Measurements from ENCODE around the gene OXSR1.
A peak's percentile ranks its signal among the peaks of the same experiment; 100 is the strongest.

The OXSR1 gene

DNA sequence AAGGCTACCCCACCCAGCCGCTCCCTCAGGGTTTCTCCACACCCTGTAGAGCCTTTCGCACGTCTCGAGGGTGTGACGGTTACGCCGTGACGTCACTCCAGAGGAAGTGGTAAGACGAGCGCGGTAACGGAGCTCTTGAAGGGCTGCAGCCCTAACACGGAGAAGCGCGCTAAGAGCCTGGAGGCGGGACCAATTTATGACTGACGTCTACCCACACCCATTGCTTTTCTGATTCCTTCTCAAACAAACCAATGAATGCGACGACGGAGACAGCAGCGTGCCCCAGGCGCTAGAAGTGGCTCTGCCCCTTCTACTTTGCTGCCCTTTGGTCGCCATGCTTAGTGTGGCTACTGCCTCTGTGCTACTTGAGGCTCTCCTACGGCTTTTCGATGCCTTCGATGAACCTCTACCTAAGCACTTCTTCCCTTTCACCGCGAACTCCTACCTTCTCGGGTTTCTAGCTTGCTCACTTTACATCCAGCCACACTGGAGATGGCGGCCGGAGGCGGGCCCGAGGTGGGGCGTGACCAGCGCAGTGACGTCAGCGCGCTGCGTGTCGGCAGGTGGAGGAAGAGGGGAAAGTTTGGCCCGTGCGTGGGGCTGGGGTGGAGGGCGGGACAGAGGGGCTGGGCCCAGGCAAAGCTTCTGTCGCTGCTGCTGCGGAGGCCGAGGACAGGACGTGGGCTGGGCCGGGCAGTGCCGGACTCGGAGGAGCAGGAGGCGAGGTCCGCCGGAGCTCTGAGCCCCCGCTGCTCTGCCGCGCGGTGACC lies at the start of gene OXSR1:
TSS of gene OXSR1 (plus strand) at position 586 of the 770 bp plus-strand sequence. CDS start 340 bp downstream, outside the sequence.
- Histone ChIP-seq H3K4me3 (peak within 1 kb of the TSS; percentile 54 to 94 (median 81)), H3K27ac (peak within 1 kb of the TSS; percentile 78 to 100 (median 97))

GRCh38 chr3:38115645-38116427 lies 49.5 kb upstream of the OXSR1 start:
- Histone ChIP-seq H3K27ac (no peak overlapping the region), H3K4me3 (no peak overlapping the region)

- Histone ChIP-seq H3K27ac (no peak overlapping the region), H3K4me3 (no peak overlapping the region)
Measured at GRCh38 chr3:38116471-38117162, 48.7 kb upstream of the OXSR1 start.

DNA sequence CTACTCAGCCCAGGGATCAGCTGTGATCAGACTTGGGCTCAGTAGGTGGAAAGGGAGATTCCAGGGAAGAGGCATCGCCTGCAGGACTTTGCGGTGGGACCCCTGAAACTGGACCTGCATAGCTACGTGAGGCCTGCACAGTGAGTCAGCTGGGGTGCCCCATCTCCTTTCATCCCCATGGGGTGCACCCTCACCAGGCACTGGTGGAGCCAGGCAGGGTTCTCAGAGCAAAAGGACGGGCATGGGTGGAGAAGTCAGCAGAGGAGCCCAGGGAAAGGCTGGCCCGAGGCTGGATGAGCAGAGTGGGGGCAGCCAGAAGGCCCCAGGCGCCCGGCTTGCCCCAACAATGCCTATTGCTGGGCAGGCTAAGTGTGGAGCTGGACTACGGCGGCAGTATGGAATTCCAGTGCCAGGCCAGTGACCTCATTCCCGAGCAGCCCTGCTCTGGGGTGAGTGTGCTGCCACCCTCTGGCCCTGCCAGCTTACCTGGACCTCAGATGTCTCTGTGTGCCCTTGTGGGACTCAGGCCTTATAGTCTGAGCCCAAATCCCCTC lies 48.1 kb upstream of the OXSR1 start:
- Histone ChIP-seq H3K4me3 (no peak overlapping the region), H3K27ac (no peak overlapping the region)

DNA sequence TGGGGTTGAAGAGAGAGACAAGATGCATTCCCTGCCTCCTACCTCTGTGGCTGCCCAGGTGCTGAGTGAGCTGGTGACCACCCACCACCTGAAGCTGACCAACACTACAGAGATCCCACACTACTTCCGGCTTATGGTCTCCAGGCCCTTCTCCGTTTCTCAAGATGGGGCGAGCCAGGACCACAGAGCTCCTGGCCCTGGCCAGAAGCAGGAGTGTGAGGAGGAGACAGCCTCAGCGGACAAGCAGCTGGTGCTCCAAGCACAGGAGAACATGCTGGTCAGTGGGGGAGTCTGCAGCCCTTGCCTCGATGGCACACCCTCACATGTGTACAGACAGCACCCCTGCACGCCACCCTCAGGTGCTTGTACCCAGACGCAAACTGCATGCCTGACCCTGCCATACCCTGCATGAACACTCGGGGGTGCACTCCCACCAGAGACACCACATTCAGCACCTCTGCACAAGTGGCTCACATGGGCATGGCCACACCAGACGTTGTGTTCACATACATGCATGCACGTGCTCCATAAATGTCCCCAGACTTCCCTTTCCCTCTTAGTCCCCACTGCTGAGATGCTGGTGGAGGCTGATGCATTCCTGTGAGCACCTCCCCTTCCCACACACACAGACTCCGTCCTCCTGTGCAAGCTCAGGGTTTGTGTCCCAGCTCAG lies 47.5 kb upstream of the OXSR1 start:
- no peak overlapping the region for H3K27ac ChIP-seq
- H3K4me3 ChIP-seq: no peak overlapping the region

GRCh38 chr3:38118421-38119247 lies 46.7 kb upstream of the OXSR1 start:
- no peak overlapping the region for H3K27ac ChIP-seq
- H3K4me3 ChIP-seq: no peak overlapping the region

- no peak overlapping the region for H3K27ac ChIP-seq
Measured at GRCh38 chr3:38119248-38119544, 46.1 kb upstream of the OXSR1 start.

DNA sequence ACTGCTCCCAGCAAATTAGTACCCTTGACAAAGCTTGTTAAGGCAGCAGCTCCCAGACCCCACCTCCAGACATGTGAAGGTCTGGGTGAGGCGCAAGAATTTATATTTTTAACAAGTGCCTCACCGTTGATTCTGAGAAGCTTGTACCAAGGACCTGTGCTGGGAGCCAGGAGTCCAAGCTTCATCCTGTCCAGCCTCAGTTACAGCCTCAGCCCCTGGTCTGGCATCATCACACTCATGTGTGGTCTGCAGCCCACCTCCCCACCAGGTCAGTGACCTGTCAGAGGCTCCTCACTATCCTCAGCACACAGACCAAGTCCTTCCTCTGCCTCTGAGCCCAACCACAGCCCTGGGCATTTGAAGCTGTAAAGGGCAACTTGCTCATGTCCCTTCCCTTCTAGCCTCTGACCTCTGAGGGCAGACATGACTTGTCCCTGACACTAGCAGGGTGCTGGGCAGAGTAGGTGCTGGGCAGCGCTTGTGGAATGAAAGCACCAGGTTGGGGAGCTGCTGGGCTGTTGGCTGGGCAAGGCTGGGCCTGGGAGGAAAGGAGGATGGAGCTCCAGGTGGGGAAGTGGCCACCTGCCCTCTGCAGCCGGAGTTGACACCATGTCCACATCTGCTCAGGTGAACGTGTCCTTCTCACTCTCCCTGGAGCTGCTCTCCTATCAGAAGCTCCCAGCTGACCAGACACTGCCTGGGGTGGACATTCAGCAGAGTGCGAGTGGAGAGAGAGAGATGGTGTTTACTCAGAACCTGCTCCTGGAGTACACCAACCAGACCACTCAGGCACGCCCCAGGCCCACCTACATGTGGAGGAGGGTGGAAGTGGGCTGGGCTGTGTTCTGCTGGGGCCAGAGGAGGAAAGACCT lies 45.3 kb upstream of the OXSR1 start:
- H3K4me3 ChIP-seq: no peak overlapping the region

More at GRCh38 chr3:38119248-38119544, 46.1 kb upstream of the OXSR1 start:
- H3K4me3 ChIP-seq: no peak overlapping the region

GRCh38 chr3:38120693-38121450 lies 44.5 kb upstream of the OXSR1 start:
- no peak overlapping the region for H3K27ac ChIP-seq
- no peak overlapping the region for H3K4me3 ChIP-seq

More for the DNA sequence above, 45.3 kb upstream of the OXSR1 start:
- no peak overlapping the region for H3K27ac ChIP-seq

DNA sequence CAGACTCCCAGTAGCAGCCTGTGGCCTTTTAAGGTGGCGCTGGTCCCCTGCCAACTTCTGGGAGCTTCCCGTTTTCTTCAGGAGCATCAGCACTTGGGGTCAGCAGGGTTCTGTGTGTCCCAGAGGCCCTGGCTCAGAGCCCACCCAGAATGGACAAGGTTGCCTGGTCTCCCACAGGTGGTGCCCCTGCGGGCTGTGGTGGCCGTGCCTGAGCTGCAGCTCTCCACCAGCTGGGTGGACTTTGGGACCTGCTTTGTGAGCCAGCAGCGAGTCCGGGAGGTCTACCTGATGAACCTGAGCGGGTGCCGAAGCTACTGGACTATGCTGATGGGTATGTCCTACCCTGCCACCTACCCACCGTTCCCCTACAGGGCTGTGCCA lies 43.9 kb upstream of the OXSR1 start:
- no peak overlapping the region for H3K4me3 ChIP-seq
- H3K27ac ChIP-seq: no peak overlapping the region

- Histone ChIP-seq H3K27ac (no peak overlapping the region), H3K4me3 (no peak overlapping the region)
Measured at GRCh38 chr3:38121832-38122461, 43.4 kb upstream of the OXSR1 start.

DNA sequence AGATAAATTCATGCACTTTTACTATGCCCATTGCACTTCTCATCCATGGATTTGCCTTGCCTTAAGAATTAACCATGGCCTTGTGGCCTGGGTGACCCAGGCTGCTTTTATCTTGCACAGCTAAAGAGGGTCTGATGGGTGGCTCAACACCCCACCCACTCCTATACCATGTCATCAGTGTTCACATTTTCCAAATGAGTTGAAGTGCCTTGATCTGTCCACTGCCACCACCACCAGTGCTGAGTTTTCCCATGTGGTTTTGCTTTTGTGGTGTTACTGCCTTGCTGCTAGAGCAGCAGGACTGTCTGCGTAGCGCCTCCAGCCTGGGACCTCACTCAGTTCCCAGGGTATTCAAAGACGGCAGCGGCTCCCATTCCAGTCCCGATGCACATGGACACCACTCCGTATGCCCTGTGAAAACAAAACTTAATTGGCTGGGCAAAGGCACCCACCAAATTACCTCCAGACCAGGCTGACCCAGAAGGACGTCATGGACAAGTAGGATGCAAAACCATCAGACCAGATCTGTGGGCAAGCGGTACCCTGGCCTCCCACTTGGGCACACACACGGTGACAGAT lies 42.5 kb upstream of the OXSR1 start:
- Histone ChIP-seq H3K27ac (no peak overlapping the region), H3K4me3 (no peak overlapping the region)

GRCh38 chr3:38124324-38125122 lies 40.8 kb upstream of the OXSR1 start:
- H3K4me3 ChIP-seq: no peak overlapping the region
- no peak overlapping the region for H3K27ac ChIP-seq

- no peak overlapping the region for H3K27ac ChIP-seq
Measured at GRCh38 chr3:38125305-38126120, 39.8 kb upstream of the OXSR1 start.

More at GRCh38 chr3:38125305-38126120, 39.8 kb upstream of the OXSR1 start:
- no peak overlapping the region for H3K4me3 ChIP-seq

All from skin epidermis (tissue), 12 donors.